Aorta (tissue), 5 donors: ENCODE results near the gene ACBD4. TPM values are rescaled to one million over a fixed set of nuclear protein-coding genes. Genes with fewer than 3 reads are reported as not detected.

ENCODE experiments used
- ATAC-seq: fragments of 200-7000 bp; cut with Tn5 transposase; one replicate; pipeline ENCODE4 v1.9.1; 2022; ENCODE audit warnings: moderate library complexity; ENCODE audit not compliant: low FRiP score
- DNase-seq, 2 donors: peaks; one replicate each; pipeline ENCODE4 v3.0.0-alpha.2; 2020
- H3K27ac ChIP-seq, 2 donors: one replicate each; pipeline ENCODE4 v1.5.1; 2013; ENCODE audit warnings: low read length in 2 of 2, mild to moderate bottlenecking in 2 of 2, moderate library complexity in 2 of 2, control low read depth in 1 of 2, inconsistent platforms in 1 of 2, low read depth in 1 of 2
- H3K27me3 ChIP-seq, 2 donors: one replicate each; pipeline ENCODE4 v1.6.1; 2013; ENCODE audit warnings: control low read depth in 1 of 2, low read length in 1 of 2, mild to moderate bottlenecking in 1 of 2, moderate library complexity in 1 of 2; ENCODE audit not compliant: insufficient read depth in 2 of 2, control insufficient read depth in 1 of 2
- H3K36me3 ChIP-seq, 2 donors: one replicate each; pipeline ENCODE4 v1.6.1; 2013; ENCODE audit warnings: control low read depth in 1 of 2, low read length in 1 of 2, mild to moderate bottlenecking in 1 of 2; ENCODE audit not compliant: insufficient read depth in 2 of 2, control insufficient read depth in 1 of 2
- H3K4me1 ChIP-seq, 2 donors: one replicate each; pipeline ENCODE4 v1.6.1; 2013; ENCODE audit warnings: low read length in 2 of 2, control low read depth in 1 of 2, mild to moderate bottlenecking in 1 of 2, moderate library complexity in 1 of 2; ENCODE audit not compliant: insufficient read depth in 2 of 2, control insufficient read depth in 1 of 2
- H3K4me3 ChIP-seq, 2 donors: one replicate each; pipeline ENCODE4 v1.5.1; 2013; ENCODE audit warnings: low read length in 2 of 2, control low read depth in 1 of 2, mild to moderate bottlenecking in 1 of 2
- H3K9me3 ChIP-seq: one replicate; pipeline ENCODE4 v1.6.1; 2013; ENCODE audit warnings: mild to moderate bottlenecking, low read length; ENCODE audit not compliant: control insufficient read depth
- WGBS, 2 donors: extraction: QIAGEN DNeasy Blood & Tissue Kit; methylation state at CpG; one replicate each; pipeline ENCODE4 v1.1.7; 2013; 5-methylcytosine and 5-hydroxymethylcytosine counted together
- intact Hi-C, 2 donors: fragments of 100-400 bp; cut with DNase I; formaldehyde crosslinking; loops; one replicate each; pipeline versions ENCODE4 v1.14.2 to v1.15.0; 2022
- polyA plus RNA-seq, 2 donors: library from polyadenylated mRNA; stranded (reverse); fragments of 200-250 nt; gene quantifications; one replicate each; pipeline ENCODE4 v1.2.3, GENCODE V29; 2013
- total RNA-seq, 2 donors: library from RNA; stranded (reverse); fragmentation: NEBNext Ultra II Directional; extraction: Animal tissue kit (Norgen Biotek cat#: 25700); gene quantifications; one replicate each; pipeline ENCODE4 v1.2.1, GENCODE V29; 2021
- donor health status: healthy with polysubstance abuse.
- donor health status: Bipolar disorder and iron deficiency.
- donor health status: DM: no; HTN: no; CAD: no.
- donor health status: DM: no; HTN: no; CAD: no.
- donor health status: DM: yes; HTN: yes; CAD: no.

The ACBD4 gene
- total and polyA plus RNA-seq, 4 donors: 16.1 to 69.7 (median 46.0) TPM

- ATAC-seq (no peak), DNase-seq (no peak)
- Histone ChIP-seq H3K4me1 (peaks cover 0 to 3% of the 10 kb centered on the region in 2 donors), H3K27ac (peak overlapping the region in 1 of 2 donors; percentile 16), H3K27me3 (no peaks in the 10 kb centered on the region), H3K9me3 (no peaks in the 10 kb centered on the region), H3K36me3 (peaks cover 7 to 19% of the 10 kb centered on the region in 2 donors), H3K4me3 (no peak overlapping the region)
- WGBS, 2 donors: 58 to 62% methylated on average over 13 of the region's 13 CpGs
- intact Hi-C loops: no loop called here
These were observed 28.0 kb upstream of the ACBD4 start for GRCh38 chr17:45107293-45108010.

GRCh38 chr17:45108051-45108450, 27.4 kb upstream of the ACBD4 start:
- no peak overlapping the region for H3K4me3 ChIP-seq
- no peaks in the 10 kb centered on the region for H3K9me3 ChIP-seq
- no peak overlapping the region for H3K27ac ChIP-seq
- peaks cover 7 to 17% of the 10 kb centered on the region in 2 donors for H3K36me3 ChIP-seq
- intact Hi-C loops: no loop called here
- 68% methylated on average over 9 of the region's 9 CpGs for WGBS, 2 donors
- no peaks in the 10 kb centered on the region for H3K27me3 ChIP-seq
- ATAC-seq (no peak), DNase-seq (no peak)
- H3K4me1 ChIP-seq: peaks cover 0 to 3% of the 10 kb centered on the region in 2 donors

GRCh38 chr17:45108595-45109521, 26.6 kb upstream of the ACBD4 start:
- no peak for ATAC-seq
- Histone ChIP-seq H3K4me3 (no peak overlapping the region), H3K27ac (no peak overlapping the region), H3K27me3 (no peaks in the 10 kb centered on the region), H3K9me3 (no peaks in the 10 kb centered on the region), H3K36me3 (peaks cover 7 to 13% of the 10 kb centered on the region in 2 donors), H3K4me1 (peaks cover 0 to 3% of the 10 kb centered on the region in 2 donors)
- DNase-seq: no peak
- 65 to 69% methylated on average over 12 of the region's 12 CpGs for WGBS, 2 donors
- intact Hi-C loops: no loop called here

- intact Hi-C loops: no loop called here
- peaks cover 0 to 3% of the 10 kb centered on the region in 2 donors for H3K4me1 ChIP-seq
- peak overlapping the region; percentile 36 to 87 for H3K27ac ChIP-seq
- WGBS, 2 donors: 7 to 8% methylated on average over 16 of the region's 16 CpGs
- H3K27me3 ChIP-seq: no peaks in the 10 kb centered on the region
- DNase-seq: peak in 1 of 2 donors; percentile 69
- H3K4me3 ChIP-seq: no peak overlapping the region
- H3K9me3 ChIP-seq: no peaks in the 10 kb centered on the region
- ATAC-seq: peak; percentile 81
- H3K36me3 ChIP-seq: peaks cover 0 to 6% of the 10 kb centered on the region in 2 donors
These were observed 24.5 kb upstream of the ACBD4 start for GRCh38 chr17:45110676-45111611.

- Histone ChIP-seq H3K4me1 (peaks cover 0 to 3% of the 10 kb centered on the region in 2 donors), H3K4me3 (no peak overlapping the region), H3K9me3 (no peaks in the 10 kb centered on the region), H3K27me3 (no peaks in the 10 kb centered on the region), H3K36me3 (peaks cover 0 to 8% of the 10 kb centered on the region in 2 donors), H3K27ac (peak overlapping the region; percentile 36 to 87)
- intact Hi-C loops: no loop called here
- DNase-seq (no peak), ATAC-seq (no peak)
- WGBS, 2 donors: 80 to 83% methylated on average over 11 of the region's 11 CpGs
These were observed 23.6 kb upstream of the ACBD4 start for GRCh38 chr17:45111850-45112249.

GRCh38 chr17:45112559-45113423, 22.7 kb upstream of the ACBD4 start:
- peaks cover 0 to 8% of the 10 kb centered on the region in 2 donors for H3K36me3 ChIP-seq
- intact Hi-C loops: no loop called here
- ATAC-seq: no peak
- H3K4me3 ChIP-seq: no peak overlapping the region
- 90 to 93% methylated on average over 23 of the region's 23 CpGs for WGBS, 2 donors
- peak overlapping the region in 1 of 2 donors; percentile 87 for H3K27ac ChIP-seq
- no peaks in the 10 kb centered on the region for H3K9me3 ChIP-seq
- no peak for DNase-seq
- no peaks in the 10 kb centered on the region for H3K27me3 ChIP-seq
- peaks cover 0 to 3% of the 10 kb centered on the region in 2 donors for H3K4me1 ChIP-seq

GRCh38 chr17:45113424-45113754, 22.1 kb upstream of the ACBD4 start:
- intact Hi-C loops: no loop called here
- H3K36me3 ChIP-seq: peaks cover 0 to 13% of the 10 kb centered on the region in 2 donors

More at GRCh38 chr17:45113424-45113754, 22.1 kb upstream of the ACBD4 start:
- H3K4me1 ChIP-seq: peaks cover 0 to 3% of the 10 kb centered on the region in 2 donors
- H3K4me3 ChIP-seq: no peak overlapping the region
- no peaks in the 10 kb centered on the region for H3K9me3 ChIP-seq
- WGBS, 2 donors: 80 to 84% methylated on average over 9 of the region's 9 CpGs
- H3K27ac ChIP-seq: peak overlapping the region in 1 of 2 donors; percentile 16
- no peaks in the 10 kb centered on the region for H3K27me3 ChIP-seq
- ATAC-seq (no peak), DNase-seq (no peak)
